Stimulated activated CD8-positive, alpha-beta memory T cell treated with anti-CD3 and anti-CD28 coated beads, Interleukin-12 subunit alpha, Interleukin-12 subunit beta, amount 100 ng/mL, for 24 hours (primary cell): ENCODE results near the gene TCF4.

ENCODE experiments used
- DNase-seq: peaks from one replicate; pipeline ENCODE4 v3.0.0-alpha.2; 2020; ENCODE audit errors: extremely low read depth

The TCF4 gene

DNA sequence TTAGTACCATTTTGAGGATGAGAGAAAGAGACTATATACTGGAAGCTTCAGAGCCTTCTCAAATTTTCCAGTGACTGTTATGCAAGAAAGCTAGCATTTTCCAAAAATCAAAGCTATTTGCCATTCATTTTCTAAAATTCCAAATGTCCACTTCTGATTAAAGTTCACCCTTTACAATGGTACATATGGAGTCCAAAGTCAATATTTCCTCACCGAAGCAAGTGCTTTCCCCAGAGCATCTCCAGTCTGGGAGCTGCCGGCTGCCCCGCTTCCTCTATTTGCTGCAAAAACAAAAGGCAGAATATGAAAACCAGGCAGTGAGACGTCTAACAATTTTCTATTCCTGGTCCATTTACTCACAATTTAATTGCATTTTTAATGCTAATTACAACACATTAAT is 326.7 kb downstream of the TCF4 start:
- no peak for DNase-seq

DNA sequence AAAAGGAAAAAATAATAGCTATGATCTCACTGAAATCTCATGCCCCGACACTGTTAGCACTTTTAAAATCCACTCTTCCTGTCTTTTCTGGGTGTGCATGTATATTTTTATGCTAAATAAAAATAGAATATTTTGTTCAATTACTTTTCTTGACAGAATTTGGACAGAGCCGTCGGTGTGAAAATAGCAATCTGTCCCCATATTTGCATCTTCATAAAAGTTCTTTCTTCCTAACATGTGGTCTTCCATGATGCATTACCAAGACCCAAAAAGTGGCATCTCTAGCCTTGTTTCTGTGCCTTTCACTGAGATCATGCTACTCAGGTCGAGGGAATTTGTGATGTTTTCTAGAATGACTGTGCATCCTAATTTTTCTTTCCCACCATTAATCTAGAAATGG is 329.9 kb downstream of the TCF4 start:
- DNase-seq = no peak

DNA sequence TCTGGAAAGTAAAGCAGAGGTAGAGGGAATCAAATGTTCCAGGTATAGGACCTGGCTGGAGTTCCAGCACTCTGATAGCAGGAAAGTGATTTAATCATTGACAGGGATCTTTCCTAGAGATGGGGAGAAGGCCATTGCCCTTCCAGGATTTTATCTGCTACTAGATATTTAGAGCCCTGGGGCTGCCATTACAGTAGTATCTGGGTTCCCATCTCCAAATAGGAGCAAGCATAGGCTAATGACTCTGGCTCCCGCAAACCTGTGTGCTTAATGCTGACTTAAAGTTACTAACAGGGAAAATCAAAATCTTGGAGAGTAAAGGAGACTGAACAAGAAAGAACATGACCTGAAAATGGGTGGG is 331.1 kb downstream of the TCF4 start:
- no peak for DNase-seq

DNA sequence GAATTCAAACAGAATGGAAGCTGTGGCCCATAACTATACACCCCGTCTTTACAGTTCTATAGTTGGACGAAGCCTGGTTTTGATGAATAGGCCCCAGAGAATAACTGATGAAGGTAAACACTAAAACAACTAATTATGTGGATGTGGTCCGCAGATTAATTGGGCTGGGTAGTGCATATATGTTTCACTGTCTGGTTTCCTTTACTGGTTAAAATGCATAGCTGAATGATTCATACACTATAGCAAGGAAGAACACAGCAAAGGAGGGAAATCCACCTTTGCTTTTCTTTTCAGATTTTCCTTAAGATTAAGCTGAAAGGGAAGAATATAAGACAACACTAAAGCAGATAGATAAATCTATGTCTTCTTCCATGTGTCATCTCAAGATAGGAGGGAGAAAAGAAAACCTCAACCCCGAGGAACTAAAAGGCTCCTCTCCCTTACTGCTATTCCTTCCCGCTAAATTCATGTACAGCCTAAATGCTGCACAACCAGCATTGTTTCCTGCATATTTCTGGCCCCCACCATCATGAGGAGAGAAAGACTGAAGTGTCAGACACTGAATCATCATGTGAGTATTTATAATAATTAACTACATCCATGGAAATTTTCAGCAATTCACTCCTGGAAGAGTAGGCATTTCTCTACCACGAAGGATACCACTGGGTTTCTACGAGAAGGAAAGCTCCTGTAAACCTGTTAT is 331.6 kb downstream of the TCF4 start:
- DNase-seq = no peak

DNA sequence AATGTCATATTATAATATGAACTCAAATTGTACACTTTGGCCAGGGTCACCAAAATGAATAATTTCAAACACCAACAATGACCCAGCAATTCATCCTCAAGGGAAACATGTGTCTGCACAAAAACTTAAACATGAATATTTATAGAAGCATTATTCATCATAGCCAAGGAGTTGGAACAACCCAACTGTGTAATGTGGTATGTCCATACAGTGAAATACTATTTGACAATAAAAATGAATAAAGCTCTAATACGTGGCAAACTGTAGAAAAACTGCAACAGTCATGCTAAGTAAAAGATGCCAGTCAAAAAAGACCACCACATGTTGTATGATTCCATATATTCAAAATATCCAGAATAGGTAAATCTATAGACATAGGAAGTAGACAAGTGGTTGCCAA is 334.2 kb downstream of the TCF4 start:
- DNase-seq = no peak

DNA sequence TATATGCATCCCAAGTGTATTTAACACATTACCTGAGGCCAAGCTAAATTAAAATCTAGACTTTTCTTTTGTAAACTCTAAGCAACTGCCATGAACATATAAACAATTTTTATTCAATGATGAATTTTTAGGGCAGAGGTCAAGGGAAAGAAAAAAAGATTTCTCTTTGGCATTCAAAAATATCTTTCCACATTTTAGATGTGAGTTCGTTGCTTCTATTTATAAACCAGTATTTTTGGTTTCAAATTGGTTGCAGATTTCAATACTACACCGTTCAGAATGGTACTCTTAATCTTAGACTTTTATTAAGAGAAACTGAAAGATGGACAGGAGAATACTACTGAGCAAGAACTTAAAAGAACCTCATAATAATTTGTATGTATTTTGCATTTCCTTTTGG is 335.1 kb downstream of the TCF4 start:
- no peak for DNase-seq

DNA sequence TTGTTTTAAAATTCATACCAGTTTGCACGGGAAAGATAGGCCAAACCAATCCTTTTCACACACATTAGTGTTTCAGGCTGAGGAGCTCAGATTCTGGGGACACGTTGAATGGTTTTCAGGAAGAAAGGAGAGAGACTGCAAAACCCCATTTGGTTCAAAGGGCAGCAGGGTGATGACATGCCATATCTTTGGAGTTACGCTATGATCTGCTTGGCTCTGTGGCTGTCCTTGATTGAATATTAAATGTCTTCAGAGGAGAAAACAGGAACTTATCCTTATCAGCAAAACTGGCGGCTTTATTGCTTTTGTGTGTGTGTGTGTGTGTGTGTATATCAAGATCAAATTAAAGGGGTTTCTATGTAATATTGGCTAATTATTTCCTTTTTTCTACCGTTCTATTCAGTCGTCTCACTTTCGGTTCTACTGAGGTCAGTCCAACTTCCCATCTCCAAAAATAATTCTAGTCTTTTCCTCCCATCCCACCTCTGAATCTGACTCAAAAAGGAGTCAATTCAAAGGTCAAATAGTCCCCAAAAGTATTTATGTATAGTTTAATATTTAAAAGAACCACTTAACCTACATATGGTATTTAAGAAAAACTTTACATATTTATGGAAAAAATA is 335.8 kb downstream of the TCF4 start:
- no peak for DNase-seq

DNA sequence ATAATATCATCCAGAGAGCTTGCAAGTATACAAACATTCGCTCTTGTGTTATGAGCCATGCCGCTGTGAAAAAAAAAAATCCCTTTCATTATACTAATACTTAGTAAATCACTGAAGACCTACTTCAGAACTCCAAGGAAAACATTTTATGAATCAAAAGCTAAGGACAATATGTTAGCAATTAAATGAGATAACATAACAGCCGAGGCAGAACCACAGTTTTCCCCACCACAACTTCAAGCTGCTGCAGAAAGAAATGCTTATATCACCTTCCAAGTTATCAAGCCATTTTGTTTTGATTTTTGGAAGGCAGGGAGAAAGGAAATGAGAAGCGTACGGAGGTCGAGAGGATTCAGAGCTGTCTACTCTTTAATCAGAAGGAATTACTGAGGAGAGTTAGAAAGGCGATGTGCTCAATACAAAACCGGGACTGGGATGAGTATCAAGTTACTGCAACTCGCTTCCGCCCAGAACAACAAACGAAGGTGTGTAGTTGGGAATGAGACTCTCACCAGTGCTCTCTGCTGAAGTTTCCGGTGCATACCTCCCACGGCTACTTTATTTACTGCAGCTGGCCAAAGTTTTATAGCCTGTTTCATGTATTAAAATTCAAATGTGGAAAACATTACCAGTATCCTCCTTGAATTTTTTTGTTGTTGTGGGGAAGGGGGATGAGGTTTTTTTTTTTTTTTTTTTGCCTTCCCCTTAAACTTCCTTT is 336.6 kb downstream of the TCF4 start:
- no peak for DNase-seq

DNA sequence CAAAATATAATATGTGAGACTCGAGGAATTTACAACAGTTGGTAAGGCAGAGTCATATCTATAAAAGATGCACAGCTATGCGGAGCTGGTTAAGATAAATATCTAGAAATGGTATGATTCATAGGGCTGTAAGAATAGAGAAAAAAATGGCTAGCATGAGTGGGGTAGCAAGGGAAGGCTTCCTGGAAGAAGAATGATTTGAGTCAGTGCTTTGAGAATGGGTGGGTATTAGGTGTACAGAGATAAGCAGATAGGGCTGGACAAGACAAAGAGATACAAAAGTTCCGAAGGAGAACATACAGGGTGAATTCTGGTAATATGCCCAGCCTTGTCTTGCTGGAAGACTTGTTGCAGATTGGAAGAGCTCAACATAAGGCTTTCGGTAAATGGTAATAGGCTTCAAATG is 337.2 kb downstream of the TCF4 start:
- no peak for DNase-seq

DNA sequence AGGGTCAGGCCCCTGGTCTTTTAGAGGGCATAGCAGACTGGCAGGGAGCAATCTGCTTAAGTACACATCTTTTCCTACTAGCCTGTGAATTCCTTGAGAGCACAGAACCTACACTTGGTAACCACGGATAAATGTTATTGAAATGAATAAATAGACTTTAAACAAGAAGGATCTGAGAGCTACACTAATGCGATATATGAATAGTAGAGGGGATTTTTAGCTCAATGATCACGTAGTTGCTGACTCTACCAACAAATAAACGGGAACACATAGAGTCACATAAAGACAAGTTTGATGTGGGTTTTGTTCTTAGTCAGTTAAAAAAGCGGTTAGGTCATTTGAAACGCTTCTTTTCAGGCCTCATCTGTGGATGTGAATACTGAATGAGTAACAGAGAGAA is 338.4 kb downstream of the TCF4 start:
- DNase-seq = no peak

DNA sequence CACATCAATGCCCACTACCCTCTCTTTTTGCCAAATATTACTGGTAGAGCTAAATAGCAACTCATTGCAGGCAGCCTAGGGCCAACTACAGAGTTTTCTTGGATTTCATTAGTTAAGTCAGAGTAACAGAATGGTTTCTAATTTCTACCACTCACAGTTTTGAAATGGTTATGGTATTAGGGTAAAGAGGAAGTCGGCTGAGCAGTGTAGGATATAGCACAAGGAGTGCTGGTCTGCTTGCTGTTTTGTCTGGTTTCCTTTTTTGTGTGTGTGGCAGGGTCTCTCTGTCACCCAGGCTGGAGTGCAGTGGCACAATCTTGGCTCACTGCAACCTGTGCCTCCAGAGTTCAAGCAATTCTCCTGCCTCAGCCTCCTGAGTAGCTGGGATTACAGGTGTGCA is 339.5 kb downstream of the TCF4 start:
- no peak for DNase-seq

DNA sequence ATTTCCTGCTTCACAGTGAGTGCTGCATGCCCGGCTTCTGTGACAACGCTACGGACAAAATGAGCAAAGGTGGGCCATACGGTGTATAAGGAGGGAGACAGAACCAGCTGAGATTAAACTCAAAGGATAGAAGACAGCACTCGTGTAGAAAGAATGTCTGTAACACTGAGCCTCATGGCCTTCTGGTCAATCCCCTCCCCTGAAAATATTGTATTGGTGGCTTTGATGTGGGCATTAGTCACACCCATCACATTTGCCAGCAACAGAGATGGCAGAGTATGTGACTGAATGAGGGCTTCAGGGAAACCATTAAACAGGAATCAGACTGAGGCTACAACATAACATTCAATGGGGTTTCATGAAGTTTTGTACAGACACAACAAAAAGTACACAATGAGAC is 341.0 kb downstream of the TCF4 start:
- no peak for DNase-seq

DNA sequence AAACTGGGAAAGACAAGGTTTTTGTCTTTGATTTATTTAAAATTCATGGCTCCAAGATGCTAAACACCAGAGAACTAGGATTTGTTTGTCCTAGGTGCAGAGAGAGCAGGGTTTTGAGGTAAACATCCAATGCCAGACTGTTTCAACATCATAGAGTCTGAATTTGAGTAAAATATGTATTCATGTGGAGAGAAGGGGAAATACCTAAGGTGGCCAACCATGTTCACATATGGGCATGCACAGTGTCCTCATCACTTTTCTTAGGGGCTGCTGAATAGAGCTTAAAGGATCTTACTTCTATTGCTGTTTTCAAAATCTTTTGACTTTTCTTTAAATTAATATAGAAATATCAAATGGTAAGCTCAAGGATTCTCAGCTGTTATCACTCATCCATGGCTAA is 341.7 kb downstream of the TCF4 start:
- no peak for DNase-seq

DNA sequence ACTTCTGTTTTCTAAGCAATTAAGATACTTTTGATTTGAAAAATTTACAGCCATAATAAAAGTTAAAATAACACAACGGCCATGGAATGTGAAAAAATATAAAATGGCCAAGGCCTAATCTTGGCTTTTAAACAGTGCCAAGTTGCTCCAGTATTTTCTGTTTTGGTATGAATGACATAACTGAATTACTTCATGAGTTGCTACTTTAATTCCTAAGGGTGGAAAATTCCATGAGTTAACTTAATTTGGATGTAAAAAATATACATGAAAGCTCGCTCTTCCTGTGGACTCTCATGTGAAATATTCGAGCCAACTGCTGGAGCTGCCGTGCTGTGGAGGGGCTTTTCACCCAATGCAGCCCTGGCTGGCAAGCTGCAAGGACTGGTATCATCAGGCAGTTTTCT is 342.8 kb downstream of the TCF4 start:
- DNase-seq = no peak

DNA sequence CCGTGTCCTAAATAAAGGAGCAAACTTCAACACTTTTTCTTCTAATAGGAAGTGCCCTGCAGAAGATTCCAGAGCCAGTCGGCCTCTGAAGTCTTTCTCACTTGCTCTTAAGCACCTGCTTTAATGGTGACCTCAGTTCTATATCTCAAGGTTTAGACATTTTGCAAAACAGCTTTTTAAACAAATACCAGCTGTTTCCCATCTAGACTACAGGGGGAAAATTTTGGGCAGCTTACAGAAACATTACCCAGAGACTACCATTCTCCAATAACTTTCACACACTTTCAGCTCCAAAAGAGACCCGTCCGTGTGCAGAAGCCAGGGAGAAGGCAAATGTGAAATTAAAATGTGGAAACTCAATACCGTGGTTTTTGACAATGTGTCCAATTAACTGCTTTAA is 343.4 kb downstream of the TCF4 start:
- DNase-seq = no peak

DNA sequence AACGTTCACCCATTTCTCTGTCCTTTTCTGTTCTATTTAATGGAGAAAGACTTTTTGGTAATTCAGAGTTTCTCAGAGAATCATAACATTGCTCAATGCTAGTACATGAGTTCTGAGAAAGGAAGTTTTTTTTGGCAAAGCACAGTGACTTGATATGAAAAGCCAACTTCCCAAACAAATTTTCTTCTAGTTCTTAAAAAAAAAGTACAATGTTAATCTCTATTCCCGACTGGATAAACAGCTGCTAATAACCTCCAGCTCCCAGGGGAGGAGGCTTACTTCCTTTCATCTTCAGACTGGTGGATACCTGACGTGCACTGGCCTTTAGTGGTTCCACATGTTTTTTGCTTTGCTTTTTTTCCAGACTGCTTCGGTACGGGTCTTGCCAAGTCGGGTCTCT is 344.1 kb downstream of the TCF4 start:
- no peak for DNase-seq

DNA sequence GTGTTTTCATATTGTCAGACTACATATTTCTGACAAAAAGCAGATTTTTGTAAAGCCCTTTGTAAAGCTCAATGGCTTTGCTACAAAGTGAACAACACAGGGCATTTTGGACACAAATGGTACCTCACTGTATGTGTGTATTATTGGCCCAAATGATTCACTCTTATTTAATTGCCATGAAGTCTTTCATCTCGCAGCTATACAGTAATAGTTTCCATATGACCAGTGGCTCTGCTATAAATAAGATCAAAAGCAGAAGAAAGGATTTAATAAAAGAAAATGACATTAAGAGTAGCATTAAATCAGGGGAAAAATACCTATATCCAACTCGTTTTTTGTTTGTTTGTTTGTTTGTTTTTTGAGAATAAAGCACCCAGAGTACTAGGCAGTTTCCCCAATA is 344.7 kb downstream of the TCF4 start:
- no peak for DNase-seq

DNA sequence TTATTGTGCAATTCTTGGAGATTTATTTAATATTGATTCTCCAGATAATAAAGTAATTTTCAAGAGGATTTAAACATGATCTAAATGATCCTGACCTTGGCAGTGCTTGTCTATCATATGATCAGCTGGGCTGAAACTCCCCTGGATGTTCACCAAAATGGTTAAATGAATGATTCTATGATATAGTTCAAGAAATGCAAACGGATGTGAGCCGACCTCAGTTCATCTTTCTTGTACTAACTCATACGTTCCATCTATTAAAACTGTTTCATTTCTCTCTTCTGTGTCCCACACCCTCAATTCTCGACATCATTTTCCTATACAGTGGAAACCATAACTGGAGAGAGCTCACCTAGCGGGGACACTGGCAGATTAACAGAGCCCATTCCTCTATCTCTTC is 347.0 kb downstream of the TCF4 start:
- DNase-seq = no peak

DNA sequence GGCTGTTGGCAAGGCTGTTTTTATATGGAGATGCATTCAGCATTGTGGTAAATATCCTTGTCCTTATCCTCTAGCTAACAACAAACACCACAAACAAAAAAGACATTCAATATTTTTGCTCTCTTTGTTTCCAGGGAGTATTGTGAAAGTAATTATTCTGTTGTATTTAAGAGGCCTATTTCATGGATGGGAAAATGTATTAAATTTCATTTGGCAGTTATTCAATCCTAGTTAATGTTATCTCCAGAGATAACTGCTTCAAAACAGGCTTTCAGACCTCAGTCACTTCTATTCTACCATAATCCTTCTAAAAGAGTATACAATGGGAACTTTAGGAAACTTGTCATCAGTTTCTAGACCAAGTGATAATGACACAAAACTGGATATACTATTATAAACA is 348.3 kb downstream of the TCF4 start:
- no peak for DNase-seq

DNA sequence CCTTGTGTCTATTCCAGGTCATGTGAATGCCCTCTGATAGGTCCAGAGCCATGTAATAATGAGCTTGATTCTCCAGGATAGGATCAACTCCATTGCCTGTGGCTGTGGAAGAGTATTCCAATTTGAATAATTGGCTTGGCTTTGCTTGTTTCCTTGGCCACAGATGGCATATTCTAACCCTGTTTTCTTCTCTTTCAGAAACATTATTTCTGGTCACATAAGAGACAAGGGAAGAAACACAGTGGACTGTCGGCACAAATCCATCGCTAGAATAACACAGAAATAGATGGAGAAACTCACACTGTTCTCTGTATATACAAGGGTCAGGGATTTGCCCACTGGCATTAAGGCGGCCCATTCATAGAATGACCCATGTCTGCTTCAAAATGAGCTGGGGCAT is 350.3 kb downstream of the TCF4 start:
- DNase-seq = no peak

DNA sequence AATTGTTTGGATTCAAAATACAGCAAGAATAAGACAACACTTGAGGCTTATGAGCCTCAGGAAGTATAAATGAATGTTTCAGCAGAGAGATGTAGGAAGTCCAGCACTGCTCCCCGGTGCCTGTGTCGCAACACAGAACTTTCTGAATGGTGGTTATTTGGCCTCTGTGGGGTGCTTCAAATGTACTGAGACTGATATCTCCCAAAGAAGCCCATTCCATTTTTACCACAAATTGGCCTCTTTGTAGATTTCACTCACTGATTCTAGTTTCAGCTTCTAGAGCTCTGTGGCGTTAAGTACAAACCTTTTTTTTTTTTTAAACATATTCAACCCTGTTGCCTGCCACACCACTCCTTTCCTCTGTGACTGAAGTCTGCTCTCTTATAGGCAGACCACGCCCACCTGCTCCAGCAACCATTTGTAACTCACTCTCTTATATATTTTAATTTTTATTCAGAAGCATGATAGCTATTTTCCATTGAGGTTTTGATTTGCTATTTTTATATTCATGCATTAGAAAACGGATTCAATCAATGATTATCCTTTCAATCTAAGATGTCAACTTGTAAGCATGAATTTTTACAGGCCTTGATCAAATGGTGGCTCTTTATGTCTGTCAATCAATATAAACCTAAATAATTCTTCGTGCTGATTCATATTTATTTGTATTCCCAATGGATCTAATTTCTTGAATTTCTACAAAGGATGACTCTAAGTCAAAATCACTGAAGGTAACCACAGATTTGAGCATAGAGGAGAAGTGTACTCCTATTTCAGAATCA is 351.7 kb downstream of the TCF4 start:
- DNase-seq = no peak

DNA sequence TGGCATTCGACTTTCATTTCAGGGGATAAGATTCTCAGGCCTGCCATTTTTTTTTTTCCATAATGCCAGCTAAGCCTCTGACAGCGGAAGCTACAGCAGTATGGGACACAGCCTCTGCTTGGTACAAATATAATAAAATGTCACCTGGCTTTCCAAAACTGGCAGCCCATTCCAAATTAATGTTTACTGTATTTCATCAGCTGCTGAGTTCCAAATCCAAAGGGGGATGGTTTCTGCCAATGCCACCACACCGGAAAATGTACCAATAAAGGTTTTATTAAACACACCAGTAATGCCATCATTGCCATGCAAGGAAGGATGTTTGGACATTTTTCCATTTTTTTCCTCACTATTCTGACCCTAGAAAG is 352.9 kb downstream of the TCF4 start:
- DNase-seq = no peak
